GM23338 (cell line): ENCODE data around the gene TMEM94. TPM values are rescaled to one million over a fixed set of nuclear protein-coding genes. Genes with fewer than 3 reads are reported as not detected.
A peak's percentile ranks its signal among the peaks of the same experiment; 100 is the strongest.
"Not testable (repeated sequence)": the region's sequence is repeated elsewhere in the genome, so short reads cannot be mapped to it uniquely, and the experiment has no call there.

Source experiments
- ATAC-seq: fragments of 200-7000 bp; cut with Tn5 transposase; 3 replicates; pipeline ENCODE4 v1.9.1; 2020
- DNase-seq: peaks from one replicate; pipeline ENCODE4 v3.0.0-alpha.2; 2015; ENCODE audit warnings: low spot score
- H2AFZ ChIP-seq: fragments of 200-600 bp; sonication (generic); 2 replicates; pipeline ENCODE4 v1.8.0; 2016; ENCODE audit warnings: antibody characterized with exemption, mild to moderate bottlenecking, moderate library complexity
- H3F3A ChIP-seq: fragments of 200-600 bp; sonication (generic); replicated peaks from 2 replicates; pipeline ENCODE4 v1.8.0; 2017; ENCODE audit warnings: antibody characterized with exemption, mixed run types, low read depth
- H3K27ac ChIP-seq: fragments of 200-600 bp; sonication (generic); 2 replicates; pipeline ENCODE4 v1.6.1; 2016; ENCODE audit warnings: low read depth
- H3K27me3 ChIP-seq: fragments of 200-600 bp; sonication (generic); 2 replicates; pipeline ENCODE4 v1.8.0; 2016; ENCODE audit warnings: mild to moderate bottlenecking, mixed run types, moderate library complexity; ENCODE audit not compliant: insufficient read depth
- H3K36me3 ChIP-seq: fragments of 200-600 bp; sonication (generic); 2 replicates; pipeline ENCODE4 v1.8.0; 2016; ENCODE audit warnings: mild to moderate bottlenecking; ENCODE audit not compliant: insufficient read depth
- H3K4me1 ChIP-seq: fragments of 200-600 bp; sonication (generic); 2 replicates; pipeline ENCODE4 v1.8.0; 2016; ENCODE audit warnings: mild to moderate bottlenecking, moderate library complexity; ENCODE audit not compliant: insufficient read depth
- H3K4me2 ChIP-seq: fragments of 200-600 bp; sonication (generic); 2 replicates; pipeline ENCODE4 v1.7.1; 2017; ENCODE audit warnings: mixed run types
- H3K4me3 ChIP-seq: fragments of 200-600 bp; sonication (generic); 2 replicates; pipeline ENCODE4 v1.6.1; 2016; ENCODE audit warnings: mixed run types
- H3K79me2 ChIP-seq: fragments of 200-600 bp; sonication (generic); replicated peaks from 2 replicates; pipeline ENCODE4 v1.8.0; 2017; ENCODE audit warnings: mild to moderate bottlenecking; ENCODE audit not compliant: insufficient read depth
- H3K9me2 ChIP-seq: fragments of 200-600 bp; sonication (generic); 2 replicates; pipeline ENCODE4 v1.8.0; 2017; ENCODE audit not compliant: insufficient read depth
- H4K20me1 ChIP-seq: fragments of 200-600 bp; sonication (generic); replicated peaks from 2 replicates; pipeline ENCODE4 v1.8.0; 2017; ENCODE audit warnings: mild to moderate bottlenecking; ENCODE audit not compliant: insufficient read depth
- H3K27ac Mint-ChIP-seq: 2 replicates; pipeline ENCODE4 v1.8.0; 2020; ENCODE audit warnings: inconsistent platforms, mild to moderate bottlenecking, moderate library complexity, mixed read lengths
- H3K27me3 Mint-ChIP-seq: 3 replicates; pipeline ENCODE4 v1.8.0; 2022; ENCODE audit warnings: low read depth, mild to moderate bottlenecking, moderate library complexity, mixed read lengths, inconsistent platforms; ENCODE audit not compliant: insufficient read depth, poor library complexity
- H3K36me3 Mint-ChIP-seq: 3 replicates; pipeline ENCODE4 v1.8.0; 2021; ENCODE audit warnings: low read depth, mild to moderate bottlenecking, inconsistent platforms, moderate library complexity, mixed read lengths
- H3K4me1 Mint-ChIP-seq: 3 replicates; pipeline ENCODE4 v1.8.0; 2020; ENCODE audit warnings: mild to moderate bottlenecking, inconsistent platforms, mixed read lengths
- H3K4me3 Mint-ChIP-seq: 3 replicates; pipeline ENCODE4 v1.8.0; 2021; ENCODE audit warnings: moderate library complexity, mild to moderate bottlenecking, inconsistent platforms, mixed read lengths
- H3K9me3 Mint-ChIP-seq: 3 replicates; pipeline ENCODE4 v1.8.0; 2020; ENCODE audit warnings: moderate library complexity, mild to moderate bottlenecking, inconsistent platforms, mixed read lengths
- CREB1 ChIP-seq: fragments of 250-450 bp; sonication (Bioruptor Pico); IDR thresholded peaks from 2 replicates; pipeline ENCODE4 v1.5.0; 2020; ENCODE audit warnings: low read depth, mild to moderate bottlenecking, moderate library complexity
- CTCF ChIP-seq, 2 experiments: fragments of 200-600 bp in 1 of 2; sonication (generic) in 1 of 2; conservative IDR thresholded peaks; 2 replicates each; pipeline versions ENCODE4 v1.5.1 to v1.6.1; 2016 to 2017; ENCODE audit warnings: antibody characterized with exemption in 2 of 2, low read depth in 2 of 2, mild to moderate bottlenecking in 2 of 2, moderate library complexity in 1 of 2
- ETS1 ChIP-seq: IDR thresholded peaks from 2 replicates; pipeline ENCODE4 v1.6.1; 2016; ENCODE audit warnings: antibody characterized with exemption
- JUNB ChIP-seq: IDR thresholded peaks from one replicate; pipeline ENCODE4 v1.6.1; 2016; ENCODE audit warnings: antibody characterized with exemption; ENCODE audit not compliant: unreplicated experiment
- NANOG ChIP-seq: IDR thresholded peaks from 2 replicates; pipeline ENCODE4 v1.6.1; 2016; ENCODE audit warnings: antibody characterized with exemption, borderline replicate concordance
- POLR2AphosphoS5 ChIP-seq: IDR thresholded peaks from 2 replicates; pipeline ENCODE4 v1.6.1; 2016; ENCODE audit warnings: antibody characterized with exemption, low read depth
- ZNF114 ChIP-seq: fragments of 250-450 bp; sonication (Bioruptor Pico); IDR thresholded peaks from 2 replicates; pipeline ENCODE4 v1.5.0; 2020; ENCODE audit warnings: mild to moderate bottlenecking, moderate library complexity
- ZNF331 ChIP-seq: fragments of 250-450 bp; sonication (Bioruptor Pico); IDR thresholded peaks from 2 replicates; pipeline ENCODE4 v1.5.0; 2020; ENCODE audit warnings: low read depth, mild to moderate bottlenecking, moderate library complexity
- polyA plus RNA-seq: library from polyadenylated mRNA; unstranded; fragments of >200 nt; fragmentation: Nextera tagmentation; extraction: Ambion mirVana; gene quantifications from 2 replicates; pipeline ENCODE4 v1.2.1, GENCODE V29; 2016
- total RNA-seq: library from RNA; depleted of rRNA; stranded (reverse); fragments of >200 nt; shearing (Covaris generic); gene quantifications from 2 replicates; pipeline ENCODE4 v1.2.3, GENCODE V29; 2014

TMEM94 gene
- total and polyA plus RNA-seq, 2 experiments from 2014 or later: 24.0 to 66.0 TPM

- H4K20me1 ChIP-seq: peaks cover 12% of the 10 kb centered on the region
- H3K4me1 Mint-ChIP-seq: peaks cover 19% of the 10 kb centered on the region
- DNase-seq (peak; percentile 68), ATAC-seq (no peak)
- H3K27me3 Mint-ChIP-seq: peaks cover 17% of the 10 kb centered on the region
- H3K4me3 ChIP-seq: no peak overlapping the region
- no peak overlapping the region for H2AFZ ChIP-seq
- peaks cover 13% of the 10 kb centered on the region for H3K79me2 ChIP-seq
- H3K4me1 ChIP-seq: peaks cover 7% of the 10 kb centered on the region; the same call in 1 of the 2 replicates
- H3K27me3 ChIP-seq: no peaks in the 10 kb centered on the region
- H3K9me2 ChIP-seq: no peaks in the 10 kb centered on the region
- peaks cover 5% of the 10 kb centered on the region for H3F3A ChIP-seq
- H3K36me3 ChIP-seq: peaks cover 18% of the 10 kb centered on the region
- H3K36me3 Mint-ChIP-seq: peaks cover 43% of the 10 kb centered on the region
- H3K4me3 Mint-ChIP-seq: no peak overlapping the region
- H3K27ac ChIP-seq: no peak overlapping the region
- no peak for TF ChIP-seq ZNF331 (CRISPR knock-in tag)
- TF ChIP-seq CREB1 (CRISPR knock-in tag): no peak
- TF ChIP-seq CTCF (conservative IDR thresholded peaks at IDR 0.05; ENCODE audit: low read depth in 2 of 2): peak; percentile 54 to 57
- TF ChIP-seq POLR2AphosphoS5: no peak
- no peak for TF ChIP-seq JUNB
- no peaks in the 10 kb centered on the region; the same call in 2 of the 3 replicates for H3K9me3 Mint-ChIP-seq
- no peak overlapping the region for H3K27ac Mint-ChIP-seq
- no peak overlapping the region for H3K4me2 ChIP-seq
Observed at GRCh38 chr17:75518983-75519537, 62.6 kb downstream of the TMEM94 start.

- not testable (repeated sequence) for H3K4me2 ChIP-seq, H3K27ac ChIP-seq, H2AFZ ChIP-seq, H3K27ac Mint-ChIP-seq, H3K9me2 ChIP-seq, H3K27me3 ChIP-seq, H3K4me3 Mint-ChIP-seq, H3K4me3 ChIP-seq, DNase-seq, ATAC-seq, H3F3A ChIP-seq, H3K9me3 Mint-ChIP-seq
- peaks cover 18% of the 10 kb centered on the region for H3K36me3 ChIP-seq
- peaks cover 24% of the 10 kb centered on the region for H3K4me1 Mint-ChIP-seq
- peaks cover 12% of the 10 kb centered on the region for H4K20me1 ChIP-seq
- peaks cover 13% of the 10 kb centered on the region; the same call in 1 of the 2 replicates for H3K4me1 ChIP-seq
- peaks cover 45% of the 10 kb centered on the region for H3K36me3 Mint-ChIP-seq
- H3K27me3 Mint-ChIP-seq: peaks cover 17% of the 10 kb centered on the region
- peaks cover 13% of the 10 kb centered on the region for H3K79me2 ChIP-seq
Observed at GRCh38 chr17:75520413-75520812, 64.0 kb downstream of the TMEM94 start.

- Histone ChIP-seq H3K79me2 (peaks cover 13% of the 10 kb centered on the region), H3F3A (peaks cover 10% of the 10 kb centered on the region), H2AFZ (no peak overlapping the region), H3K4me2 (no peak overlapping the region), H3K27me3 (0 out of 2 replicates have a peak, but pooled peaks cover 1% of the 10 kb centered on the region), H3K36me3 (peaks cover 18% of the 10 kb centered on the region), H3K9me2 (no peaks in the 10 kb centered on the region), H4K20me1 (peaks cover 12% of the 10 kb centered on the region), H3K27ac (no peak overlapping the region), H3K4me1 (peaks cover 13% of the 10 kb centered on the region; the same call in 1 of the 2 replicates), H3K4me3 (no peak overlapping the region)
- peaks cover 19% of the 10 kb centered on the region for H3K27me3 Mint-ChIP-seq
- no peaks in the 10 kb centered on the region; the same call in 2 of the 3 replicates for H3K9me3 Mint-ChIP-seq
- ATAC-seq: no peak
- no peak for DNase-seq
- H3K36me3 Mint-ChIP-seq: peaks cover 45% of the 10 kb centered on the region
- H3K4me1 Mint-ChIP-seq: peaks cover 25% of the 10 kb centered on the region
- H3K4me3 Mint-ChIP-seq: no peak overlapping the region
- no peak overlapping the region for H3K27ac Mint-ChIP-seq
- no peak for TF ChIP-seq NANOG
- no peak for TF ChIP-seq ZNF331 (CRISPR knock-in tag)
- no peak for TF ChIP-seq ZNF114 (CRISPR knock-in tag)
- TF ChIP-seq CREB1 (CRISPR knock-in tag): no peak
- TF ChIP-seq ETS1: no peak
- no peak for TF ChIP-seq JUNB
Observed at GRCh38 chr17:75521290-75521689, 64.9 kb downstream of the TMEM94 start.
